ENCODE results near the gene CACNA1C.

The CACNA1C gene

DNA sequence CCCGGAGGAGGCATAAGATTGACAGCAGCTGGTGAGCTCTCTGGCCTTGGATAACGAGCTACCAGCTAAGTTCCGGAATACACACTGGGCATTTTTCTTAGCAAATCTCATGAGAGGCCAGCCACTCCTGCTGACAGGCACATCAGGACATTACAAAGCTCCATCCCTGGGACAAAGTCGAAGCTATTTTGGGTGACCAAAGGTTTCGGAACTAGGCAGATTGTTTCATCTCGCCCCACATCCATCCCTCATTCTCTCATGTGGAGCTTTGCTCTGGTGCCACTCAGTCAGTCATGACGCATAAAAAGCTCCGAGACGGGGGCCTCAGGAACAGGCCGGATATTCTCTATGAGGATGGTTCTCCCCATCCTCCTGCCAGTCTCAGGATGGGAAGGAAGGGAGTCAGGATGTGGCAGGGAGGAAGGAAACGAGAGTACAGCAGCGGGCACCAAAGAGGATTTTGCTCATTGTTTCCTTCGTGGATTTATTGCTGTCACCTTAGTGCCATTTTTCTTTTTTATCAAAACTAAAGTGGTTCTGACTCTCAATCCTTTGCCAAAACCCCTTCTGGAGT, 488.9 kb downstream of the CACNA1C start:
- DNase-seq = no peak

DNA sequence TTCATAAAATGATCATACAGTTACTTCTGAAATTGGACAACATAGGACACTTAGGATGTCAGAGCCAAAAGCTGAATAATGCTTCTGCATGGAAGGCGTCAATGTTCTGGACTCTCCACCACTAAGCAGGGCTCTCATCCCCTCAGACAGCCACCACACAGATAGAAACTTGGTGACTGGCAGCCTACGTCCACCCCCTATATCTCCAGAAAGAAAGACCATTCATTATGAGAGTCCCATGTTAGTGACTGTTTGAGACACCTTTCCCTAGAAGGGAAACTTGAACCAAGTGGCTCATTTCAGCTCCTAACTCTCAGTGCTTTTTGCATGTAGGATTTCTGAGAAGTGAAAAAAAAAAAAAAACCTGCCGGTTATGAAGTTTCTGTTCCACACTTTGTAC, 491.0 kb downstream of the CACNA1C start:
- DNase-seq = no peak

DNA sequence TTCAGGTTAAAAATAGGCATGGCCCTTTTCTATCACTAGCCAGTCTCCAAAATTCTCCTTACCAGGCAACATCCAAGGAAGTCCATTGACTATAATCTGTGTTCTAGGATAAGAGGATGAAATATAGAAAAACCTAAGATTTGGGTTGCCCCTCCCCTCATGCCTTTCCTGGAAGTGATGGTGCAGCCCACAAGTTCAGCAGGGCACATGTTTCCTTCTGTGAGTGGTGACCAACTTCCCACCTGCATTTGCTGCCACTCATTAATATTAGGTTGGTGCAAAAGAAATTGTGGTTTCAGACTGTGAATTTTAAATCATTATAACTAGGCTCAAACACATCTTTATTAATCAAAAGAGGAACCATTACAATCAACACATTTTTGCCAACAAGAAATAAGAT, 491.4 kb downstream of the CACNA1C start:
- no peak for DNase-seq

DNA sequence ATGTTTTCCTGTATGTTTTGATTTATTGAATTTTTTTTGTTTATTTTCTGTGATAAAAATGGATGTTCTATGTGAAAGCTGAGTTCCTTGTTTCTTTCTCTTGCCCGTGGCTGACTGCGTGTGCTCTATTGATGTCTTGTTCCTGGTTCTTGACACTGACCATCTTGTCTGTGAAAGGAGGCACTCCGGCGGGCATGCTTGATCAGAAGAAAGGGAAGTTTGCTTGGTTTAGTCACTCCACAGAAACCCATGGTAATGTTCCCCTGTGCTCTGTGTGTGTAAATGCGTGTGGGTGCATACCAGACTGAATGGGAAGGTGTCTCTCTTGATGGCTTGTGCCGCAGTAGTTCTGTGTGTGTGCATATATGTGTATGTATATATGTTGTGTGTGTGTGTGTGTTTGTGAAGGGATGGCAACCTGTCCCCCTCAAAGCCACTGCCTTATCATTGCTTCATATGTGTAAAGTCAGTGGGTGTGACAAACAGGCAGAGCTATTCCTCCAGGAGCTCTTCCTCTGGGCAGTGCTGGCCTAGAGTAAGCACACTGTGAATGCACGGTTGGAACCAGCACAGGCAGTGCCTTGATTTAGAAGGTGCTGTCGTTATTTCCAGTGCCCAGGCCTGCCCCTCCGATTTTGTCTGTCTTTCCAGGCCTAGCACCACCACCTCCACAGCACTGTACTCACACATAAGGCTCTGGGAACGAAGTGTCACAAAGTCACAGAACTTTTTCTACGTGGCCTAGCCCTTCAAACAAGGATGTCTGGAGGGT, 494.7 kb downstream of the CACNA1C start:
- DNase-seq = no peak

DNA sequence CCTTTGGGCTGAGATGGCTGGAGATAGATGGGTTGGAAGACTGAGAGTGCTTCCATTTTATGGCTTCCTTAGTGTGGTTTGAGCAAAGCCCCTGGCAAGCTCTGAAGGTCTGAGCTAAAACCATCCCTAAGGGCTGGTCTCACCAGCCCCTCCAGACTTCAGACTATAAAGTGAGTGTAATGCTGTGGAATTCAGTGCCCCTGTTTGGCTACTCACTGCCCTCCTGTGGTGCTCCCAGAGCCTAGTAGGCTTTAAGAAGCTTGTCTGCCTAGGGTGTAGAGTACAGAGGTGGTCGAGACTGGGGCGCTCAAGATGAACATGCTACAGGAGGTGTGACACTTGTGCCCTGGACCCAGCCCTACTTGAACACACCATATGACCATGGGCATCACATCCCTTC, 495.3 kb downstream of the CACNA1C start:
- DNase-seq = no peak

DNA sequence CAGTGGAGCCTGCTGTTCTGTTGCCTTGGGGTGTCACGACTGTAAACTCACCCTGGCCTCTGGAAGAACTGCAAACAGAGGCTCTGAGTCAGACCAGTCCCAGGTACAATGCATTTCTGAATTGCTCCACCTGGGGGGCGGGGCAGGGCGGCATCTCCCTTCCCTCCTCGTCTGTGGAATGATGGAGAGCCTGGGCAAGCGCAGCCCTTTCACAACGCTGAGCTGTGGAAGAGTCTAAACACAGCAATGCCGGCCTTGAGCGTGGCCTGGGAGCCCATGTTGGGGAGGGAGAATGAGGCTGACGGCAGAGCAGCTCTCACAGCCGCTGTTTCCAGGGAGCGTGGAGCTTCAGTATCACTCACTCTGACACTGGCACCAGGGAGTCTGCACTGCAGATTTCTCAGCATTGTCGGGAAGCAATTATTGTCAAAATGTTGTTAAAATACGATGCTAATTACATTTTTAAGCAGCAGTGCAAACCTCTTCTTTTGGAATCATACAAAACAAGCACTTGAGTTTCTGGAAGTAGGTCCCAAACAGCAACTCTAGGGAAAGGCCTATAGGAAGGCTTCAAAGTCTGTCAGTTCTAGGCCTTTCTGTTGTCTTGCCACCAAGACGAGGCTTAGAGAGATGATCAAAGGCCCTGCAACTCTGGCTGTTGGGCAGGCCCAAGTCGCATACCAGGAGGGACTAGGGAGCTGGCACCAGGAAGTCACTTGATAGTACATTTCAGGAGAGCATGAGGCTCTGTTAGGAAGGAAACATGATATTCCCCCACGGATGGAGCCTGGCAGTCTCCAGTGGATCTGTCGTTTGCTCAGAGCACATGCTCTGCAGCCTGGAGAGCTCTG, 498.0 kb downstream of the CACNA1C start:
- no peak for DNase-seq

DNA sequence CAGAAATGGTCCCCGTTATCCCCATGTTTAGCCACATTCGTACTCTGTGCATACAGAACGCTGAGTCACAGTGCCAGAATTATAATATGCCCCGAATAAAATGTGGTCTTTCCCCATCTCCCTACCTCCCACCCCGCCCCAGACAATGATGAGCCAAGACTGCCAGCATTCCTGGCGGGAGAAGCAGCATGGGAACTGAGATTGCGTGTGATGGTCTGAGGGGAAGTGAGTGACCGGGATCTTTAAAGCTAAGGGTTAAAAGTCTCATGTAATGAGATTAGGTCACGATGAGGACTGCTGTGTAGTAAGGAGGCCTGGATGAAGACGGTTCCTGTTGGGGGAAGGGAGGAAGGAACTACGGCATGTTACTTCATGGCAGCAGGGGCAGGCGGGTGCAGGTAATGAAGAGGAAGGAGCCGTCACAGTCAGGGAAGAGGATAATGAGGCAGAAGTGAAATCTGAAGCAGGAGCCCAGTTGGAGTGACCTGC, 498.7 kb downstream of the CACNA1C start:
- no peak for DNase-seq

DNA sequence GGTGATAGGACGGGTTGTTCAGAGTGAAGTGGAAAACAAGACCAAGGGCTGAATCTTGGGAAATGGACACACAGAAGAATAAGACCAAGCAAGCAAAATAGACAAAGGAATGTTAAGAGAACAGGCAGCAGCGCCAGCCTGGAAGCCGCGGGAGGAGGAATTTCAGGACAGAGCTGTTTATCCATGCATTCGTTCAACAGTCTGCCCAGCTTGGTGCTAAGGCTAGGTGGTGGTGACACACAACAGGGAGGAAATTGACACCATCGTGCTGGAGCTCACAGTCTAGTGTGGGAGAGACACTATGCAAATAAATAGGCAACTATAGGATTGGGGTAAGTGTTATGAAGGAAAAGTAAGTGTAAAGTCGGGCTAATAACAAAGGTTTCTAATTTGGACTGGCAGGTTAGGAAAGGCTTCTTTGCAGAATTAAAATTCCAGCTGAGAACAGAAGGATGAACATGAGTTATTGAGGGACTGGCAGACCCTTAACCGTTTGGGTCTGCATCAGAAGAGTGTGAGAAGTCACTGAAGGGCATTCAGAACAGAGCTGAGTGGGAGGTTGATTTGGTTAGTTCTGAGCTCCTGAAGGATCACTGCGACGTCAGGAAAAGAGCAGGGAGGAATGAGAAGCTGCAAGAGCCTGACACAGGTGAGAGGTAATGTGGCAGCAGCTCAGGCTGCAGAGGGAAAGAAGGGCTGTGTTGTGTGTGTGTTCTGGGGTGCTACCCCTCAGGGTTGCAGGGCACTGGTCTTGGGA, 499.4 kb downstream of the CACNA1C start:
- no peak for DNase-seq

DNA sequence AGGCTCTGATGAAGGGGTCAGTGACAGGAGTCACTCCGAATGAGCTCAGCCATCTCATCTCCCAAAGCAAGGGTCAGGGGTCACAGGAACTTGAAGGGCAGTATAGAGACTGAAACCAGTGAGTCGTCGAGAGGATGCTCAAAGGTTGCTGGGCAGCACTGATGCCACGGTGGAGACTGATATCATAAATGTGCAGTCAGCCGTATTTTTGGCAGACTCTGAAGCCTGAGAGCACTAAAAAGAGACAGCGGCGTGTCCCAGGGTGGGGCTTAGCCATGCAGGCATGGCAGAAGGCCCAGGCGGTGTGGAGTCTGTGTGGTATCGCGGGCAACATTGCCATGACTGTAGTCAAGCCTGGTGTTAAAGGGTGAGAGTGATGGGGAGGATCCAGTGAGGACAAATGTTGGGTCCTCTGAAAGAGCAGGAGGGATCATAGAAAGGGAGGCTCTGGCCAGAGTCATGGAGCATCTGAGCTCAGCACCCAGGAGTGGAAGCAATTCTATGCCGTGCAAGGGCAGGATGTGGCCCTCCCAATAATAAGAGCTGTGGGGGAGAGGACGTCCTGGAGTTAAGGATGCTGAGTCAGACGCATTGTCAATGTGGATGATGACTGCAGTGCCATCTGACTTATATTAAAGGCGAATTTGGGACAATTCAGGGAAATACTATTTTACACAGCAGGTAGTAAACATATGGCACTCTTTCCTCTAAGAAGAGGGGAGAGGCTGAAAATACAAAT, 500.8 kb downstream of the CACNA1C start:
- no peak for DNase-seq

DNA sequence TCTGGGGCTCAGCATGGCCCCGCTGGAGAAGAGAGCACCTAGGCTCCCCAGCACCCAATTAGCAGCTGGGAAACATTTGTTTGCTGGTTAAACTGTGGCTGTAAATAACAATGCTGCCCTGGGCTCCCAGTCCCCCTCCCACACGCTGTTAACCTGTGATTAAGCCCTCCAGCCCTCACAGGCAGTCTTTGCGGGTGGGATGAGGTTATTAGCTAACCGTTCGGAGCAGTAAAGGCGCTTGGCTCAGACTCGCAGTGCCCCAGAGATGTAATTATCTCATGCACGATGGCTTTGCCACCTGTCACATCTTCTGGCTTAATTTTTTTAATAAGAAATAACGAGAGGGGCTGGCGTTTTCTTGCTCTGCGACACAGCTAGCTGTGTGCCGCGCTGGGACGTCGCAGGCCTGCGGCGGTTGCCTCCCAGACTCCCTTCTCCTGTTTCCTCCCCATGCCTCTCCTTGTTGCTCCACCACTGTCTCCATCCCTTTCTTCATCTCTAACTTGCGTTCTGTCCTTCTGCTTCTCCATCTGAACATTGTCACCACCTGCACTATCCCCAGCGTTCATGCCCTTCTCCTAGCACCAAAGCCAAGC, 502.8 kb downstream of the CACNA1C start:
- no peak for DNase-seq

DNA sequence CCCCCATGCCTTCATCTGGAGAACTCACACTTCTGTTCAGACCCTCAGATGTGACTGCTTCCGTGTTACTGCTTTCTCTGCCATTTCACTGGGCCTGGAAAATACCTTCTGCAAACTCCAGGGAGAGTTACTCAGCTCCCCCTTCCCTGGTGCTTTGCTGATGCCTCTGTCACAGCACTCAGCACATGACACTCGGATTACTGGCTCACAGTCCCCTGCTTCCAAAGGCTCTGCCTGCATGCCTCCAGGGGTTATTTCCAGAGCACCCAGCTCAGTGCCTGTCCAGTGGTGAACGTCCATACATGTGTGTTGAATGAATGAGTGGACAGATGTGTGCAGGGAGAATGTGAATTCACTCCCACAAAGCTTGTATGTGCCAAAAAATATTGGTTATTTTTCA, 504.8 kb downstream of the CACNA1C start:
- DNase-seq = no peak

DNA sequence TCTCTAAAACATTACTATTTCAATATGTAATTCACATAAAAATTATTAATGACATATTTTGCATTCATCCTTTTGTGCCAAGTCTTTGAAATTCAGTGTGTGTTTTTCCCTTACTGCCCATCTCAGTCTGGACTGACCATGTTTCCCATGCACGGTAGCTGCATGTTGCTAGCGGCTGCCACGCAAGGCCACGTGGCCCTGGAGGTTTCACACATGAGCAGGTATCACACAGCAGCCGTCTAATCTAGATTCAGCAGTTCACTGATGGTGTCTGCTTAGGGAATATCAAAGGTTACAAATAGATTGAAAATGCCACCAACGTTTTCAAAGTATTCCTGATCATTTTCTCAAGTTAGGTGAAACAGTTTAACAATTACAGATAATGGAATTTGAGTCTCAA, 507.1 kb downstream of the CACNA1C start:
- DNase-seq = no peak

DNA sequence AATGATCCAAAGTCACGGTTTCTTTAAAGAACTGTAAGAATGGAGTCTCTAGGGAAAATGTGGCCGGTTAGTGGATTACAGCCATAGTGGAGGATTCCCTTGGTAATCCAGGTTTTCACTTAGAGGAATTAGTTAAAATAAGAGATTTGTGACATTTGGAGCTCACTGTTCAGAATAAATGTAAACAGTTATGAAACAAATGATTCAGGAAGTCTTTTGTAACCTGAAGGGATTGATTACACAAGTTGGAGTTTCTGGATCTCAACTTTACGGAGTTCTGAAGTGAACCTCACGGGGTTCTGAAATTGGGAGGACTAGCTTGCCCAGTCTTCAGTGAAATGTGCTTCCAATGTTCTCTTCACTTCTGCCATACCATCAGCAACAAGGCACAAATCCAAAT, 507.6 kb downstream of the CACNA1C start:
- DNase-seq = no peak

DNA sequence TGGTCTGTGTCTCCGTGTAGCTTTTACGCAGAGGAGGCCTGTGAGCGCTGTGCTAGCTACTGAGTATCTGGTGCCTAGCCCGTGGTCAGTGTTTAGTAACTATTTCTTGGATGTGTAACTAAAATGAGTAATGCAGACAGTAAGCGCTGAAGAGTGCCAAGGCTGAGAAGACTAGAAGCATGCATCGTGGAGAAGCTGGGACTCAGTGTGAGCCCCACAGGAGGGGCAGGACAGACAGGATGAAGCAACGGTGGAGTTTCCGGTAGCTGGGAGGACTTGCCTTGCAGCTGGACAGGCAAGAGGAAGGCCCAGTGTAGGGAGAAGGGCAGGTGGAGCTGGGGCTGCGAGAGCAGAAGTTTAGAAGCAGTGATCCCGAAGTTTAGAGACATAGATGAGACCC, 508.6 kb downstream of the CACNA1C start:
- DNase-seq = no peak

DNA sequence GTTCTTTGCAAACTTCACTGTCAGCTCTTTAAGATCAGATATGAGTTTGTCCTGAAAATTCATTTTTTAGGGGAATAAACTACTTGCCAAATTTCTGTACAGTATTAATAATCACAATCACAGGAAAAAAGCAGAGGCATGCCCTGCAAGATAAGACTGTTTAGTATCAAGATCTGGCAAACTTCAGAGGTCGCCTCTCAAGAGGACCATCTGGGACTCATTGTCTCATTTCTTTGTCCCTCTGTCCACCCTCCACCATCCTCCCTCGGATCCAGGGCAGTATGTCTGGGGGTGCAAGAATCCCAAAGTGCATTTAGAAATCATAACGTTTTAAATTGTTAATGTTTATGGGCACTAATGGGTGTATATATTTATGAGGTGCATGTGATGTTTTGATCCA, 509.6 kb downstream of the CACNA1C start:
- no peak for DNase-seq

DNA sequence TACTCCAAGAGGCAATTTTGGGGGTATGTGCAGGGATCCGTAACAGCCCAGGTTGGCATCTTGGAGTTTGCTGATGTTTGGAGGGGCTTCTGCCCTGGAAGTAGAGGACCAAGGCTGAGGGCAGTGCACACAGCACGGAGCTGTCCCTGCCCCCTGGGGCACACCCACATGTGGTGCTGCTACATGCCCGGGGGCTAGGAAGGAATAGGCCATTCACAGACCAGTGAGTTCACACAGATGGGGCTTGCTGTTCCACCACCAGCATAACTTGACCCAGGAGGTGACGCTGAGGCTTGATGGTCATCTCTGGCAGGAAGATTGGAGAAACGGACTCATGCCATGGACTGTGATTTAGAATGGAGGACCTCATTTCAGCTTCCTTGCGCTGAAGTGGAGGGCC, 510.9 kb downstream of the CACNA1C start:
- DNase-seq = no peak

DNA sequence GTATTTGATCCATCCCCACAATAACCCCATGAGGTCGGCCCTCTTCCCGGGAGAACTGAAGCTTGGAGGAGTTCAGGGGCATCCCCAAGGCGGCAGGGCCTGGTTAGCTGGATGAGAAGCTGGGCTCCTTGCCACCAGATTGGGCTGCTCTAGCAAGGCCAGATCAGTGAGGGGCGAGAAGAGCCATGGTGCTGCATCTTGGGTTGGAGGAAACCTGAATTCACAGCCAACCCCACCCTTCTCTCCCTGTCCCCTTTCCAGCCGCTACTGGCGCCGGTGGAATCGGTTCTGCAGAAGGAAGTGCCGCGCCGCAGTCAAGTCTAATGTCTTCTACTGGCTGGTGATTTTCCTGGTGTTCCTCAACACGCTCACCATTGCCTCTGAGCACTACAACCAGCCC, 513.4 kb downstream of the CACNA1C start:
- no peak for DNase-seq

DNA sequence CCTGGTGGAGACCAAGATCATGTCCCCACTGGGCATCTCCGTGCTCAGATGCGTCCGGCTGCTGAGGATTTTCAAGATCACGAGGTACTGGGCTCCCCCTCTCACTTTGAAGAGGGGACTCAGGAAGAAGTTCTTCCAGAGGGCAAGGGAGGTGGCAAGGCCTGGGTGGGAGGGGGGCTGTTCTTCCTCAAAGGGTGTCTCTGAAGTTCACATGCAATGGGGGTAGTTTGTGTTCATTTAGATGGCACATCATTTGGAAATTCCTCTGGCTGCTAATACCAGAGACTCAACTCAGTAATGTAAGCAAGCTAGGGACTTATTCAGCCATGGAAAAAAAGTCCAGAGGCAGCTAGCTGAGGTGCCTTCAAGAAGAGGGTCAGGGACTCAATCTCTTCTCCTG, 514.9 kb downstream of the CACNA1C start:
- DNase-seq = no peak

DNA sequence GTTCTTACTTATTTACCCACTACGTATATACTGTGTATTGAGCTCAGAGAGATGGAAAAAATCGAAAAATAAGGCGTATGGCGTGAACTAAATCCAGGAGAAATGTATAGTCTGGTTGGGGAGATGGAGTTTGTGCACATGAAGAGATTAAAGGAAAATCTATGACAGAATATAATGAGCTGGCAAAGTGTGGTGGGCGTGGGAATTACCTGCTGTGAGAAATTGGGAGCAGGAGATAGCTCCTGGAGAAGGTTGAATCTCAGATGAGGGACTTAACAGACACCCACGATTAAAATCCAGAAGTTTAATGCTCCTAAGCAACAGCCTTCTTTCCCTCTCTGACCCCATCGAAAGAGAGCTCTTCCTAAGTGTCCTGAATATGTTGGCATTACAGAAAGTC, 517.8 kb downstream of the CACNA1C start:
- DNase-seq = no peak

DNA sequence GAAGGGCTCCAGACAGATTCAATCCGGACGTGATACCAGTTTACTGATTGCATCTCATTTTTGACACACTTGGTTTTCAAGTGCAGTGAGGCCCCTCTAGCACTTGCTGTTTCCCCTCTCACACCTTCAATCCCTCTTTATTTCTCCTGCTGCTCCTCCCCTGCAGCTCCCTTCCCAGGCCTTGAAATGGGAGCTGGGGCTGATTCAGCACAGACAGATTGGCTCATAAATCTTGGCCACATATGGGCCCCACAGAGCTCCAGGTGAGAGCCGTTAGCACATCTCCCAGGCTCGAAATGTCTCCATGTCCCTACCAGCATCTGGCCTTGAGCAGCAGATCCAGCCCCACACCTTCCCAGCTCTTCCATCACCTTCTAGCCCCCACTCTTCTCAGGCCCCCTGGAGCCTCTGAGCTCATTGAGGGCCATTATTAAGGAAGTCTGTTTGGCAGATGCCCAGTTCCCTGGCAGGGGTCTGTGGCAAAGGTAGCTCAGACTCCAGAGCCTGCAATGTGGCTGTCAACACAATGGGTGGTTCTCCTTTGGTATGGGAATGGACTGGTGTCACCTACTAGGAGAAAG, 521.7 kb downstream of the CACNA1C start:
- no peak for DNase-seq

DNA sequence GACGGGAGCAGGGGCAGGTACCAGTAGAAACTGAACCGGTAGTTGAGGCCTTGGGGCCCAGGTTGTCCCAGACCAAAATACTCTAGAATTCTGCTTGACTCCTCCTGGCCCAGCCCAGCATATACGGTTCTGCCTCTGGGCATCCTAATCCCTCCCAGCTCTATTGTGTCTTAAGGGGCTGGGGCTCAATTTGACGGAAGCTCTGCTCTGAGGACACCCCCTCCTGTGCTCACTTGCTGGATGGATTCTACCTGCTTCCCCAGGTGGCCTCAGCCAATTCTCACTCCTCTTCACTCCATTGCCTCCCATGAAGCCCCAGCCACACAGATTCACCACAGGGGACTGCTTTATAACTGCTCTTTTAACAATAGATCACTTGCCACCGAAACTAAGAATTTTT, 522.5 kb downstream of the CACNA1C start:
- no peak for DNase-seq

DNA sequence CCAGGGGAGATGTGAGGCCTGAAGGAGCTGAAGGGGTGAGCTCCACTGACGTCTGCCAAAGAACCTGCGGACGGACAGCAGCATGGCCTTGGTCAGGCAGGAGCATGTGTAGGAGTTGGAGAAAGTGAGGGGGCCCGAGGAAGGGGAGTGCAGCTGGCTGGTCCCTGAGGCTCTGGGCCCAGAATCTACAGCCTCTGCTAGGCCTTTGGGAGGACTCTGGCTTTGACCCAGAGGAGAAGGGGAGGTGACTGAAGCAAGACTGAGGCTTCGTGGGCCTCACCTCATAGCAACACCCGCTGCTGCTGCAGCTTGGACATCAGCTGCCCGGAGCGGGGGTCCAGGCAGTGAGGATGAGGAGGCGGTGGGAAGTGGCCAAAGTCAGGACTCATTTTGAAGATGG, 525.4 kb downstream of the CACNA1C start:
- DNase-seq = no peak
